Measurements from ENCODE around the gene CXXC4. TPM values are rescaled to one million over a fixed set of nuclear protein-coding genes. Genes with fewer than 3 reads are reported as not detected.

Gene CXXC4
- total RNA-seq, 2 experiments from 2014 or later = 0.03 TPM; not detected in 1

- Histone ChIP-seq H3K9me2 (ENCODE audit: insufficient read depth, low read length) (no peaks in the 10 kb centered on the region), H3K79me2 (ENCODE audit: insufficient read depth, low read depth, low read length) (no peaks in the 10 kb centered on the region), H3K4me2 (ENCODE audit: low read length) (no peak overlapping the region), H3K4me3 (ENCODE audit: low read depth, low read length, poor library complexity, severe bottlenecking) (no peak overlapping the region), H3K36me3 (ENCODE audit: insufficient read depth, low read length) (no peaks in the 10 kb centered on the region), H2AFZ (ENCODE audit: low read length) (no peak overlapping the region), H3K9me3 (ENCODE audit: low read length) (no peaks in the 10 kb centered on the region), H4K20me1 (ENCODE audit: insufficient read depth, low read length) (no peaks in the 10 kb centered on the region), H3K4me1 (ENCODE audit: insufficient read depth, low read length, poor library complexity, severe bottlenecking) (no peaks in the 10 kb centered on the region), H3K27ac (ENCODE audit: low read depth, low read length, poor library complexity, severe bottlenecking) (no peak overlapping the region)
- ChIA-PET POLR2A (interaction anchor here (0.9 kb wide), 1 partner anchor 29 kb away, joined by 5 read pairs; no protein-coding TSS in a partner anchor), CTCF (ENCODE audit: unreplicated experiment) (no interaction called here)
- BruUV-seq (replicated peaks) = no TSS peak
- DNase-seq (ENCODE audit: low spot score) = no peak
- TF ChIP-seq EZH2phosphoT487 (IDR thresholded peaks at IDR 0.05; ENCODE audit: borderline replicate concordance, low read depth, low read length) = no peak
- TF ChIP-seq CTCF (conservative IDR thresholded peaks at IDR 0.05; ENCODE audit: low read length) = no peak
- intact Hi-C loops (cut with micrococcal nuclease; ENCODE audit: unreplicated experiment) = no loop called here
Observed at GRCh38 chr4:104444685-104445084, 50.0 kb downstream of the CXXC4 start.

GRCh38 chr4:104436542-104436941 lies 58.2 kb downstream of the CXXC4 start:
- DNase-seq (ENCODE audit: low spot score) = no peak
- CTCF ChIA-PET (ENCODE audit: unreplicated experiment) = no interaction called here
- Histone ChIP-seq H3K4me3 (ENCODE audit: low read depth, low read length, poor library complexity, severe bottlenecking) (no peak overlapping the region), H3K9me3 (ENCODE audit: low read length) (no peaks in the 10 kb centered on the region), H4K20me1 (ENCODE audit: insufficient read depth, low read length) (no peaks in the 10 kb centered on the region), H3K4me2 (ENCODE audit: low read length) (no peak overlapping the region), H3K4me1 (ENCODE audit: insufficient read depth, low read length, poor library complexity, severe bottlenecking) (no peaks in the 10 kb centered on the region), H3K9me2 (ENCODE audit: insufficient read depth, low read length) (no peaks in the 10 kb centered on the region), H3K36me3 (ENCODE audit: insufficient read depth, low read length) (no peaks in the 10 kb centered on the region), H3K27ac (ENCODE audit: low read depth, low read length, poor library complexity, severe bottlenecking) (no peak overlapping the region), H3K79me2 (ENCODE audit: insufficient read depth, low read depth, low read length) (no peaks in the 10 kb centered on the region), H2AFZ (ENCODE audit: low read length) (no peak overlapping the region)
- intact Hi-C loops (cut with micrococcal nuclease; ENCODE audit: unreplicated experiment) = no loop called here
- TF ChIP-seq EZH2phosphoT487 (IDR thresholded peaks at IDR 0.05; ENCODE audit: borderline replicate concordance, low read depth, low read length) = no peak
- TF ChIP-seq CTCF (conservative IDR thresholded peaks at IDR 0.05; ENCODE audit: low read length) = no peak
- no TSS peak for BruUV-seq (replicated peaks)
- POLR2A ChIA-PET = interaction anchor here (1.0 kb wide), 1 partner anchor 28 kb away, joined by 3 read pairs; no protein-coding TSS in a partner anchor

GRCh38 chr4:104429150-104429741 lies 65.4 kb downstream of the CXXC4 start:
- Histone ChIP-seq H3K4me2 (ENCODE audit: low read length) (no peak overlapping the region), H3K9me2 (ENCODE audit: insufficient read depth, low read length) (no peaks in the 10 kb centered on the region), H3K79me2 (ENCODE audit: insufficient read depth, low read depth, low read length) (no peaks in the 10 kb centered on the region), H3K4me1 (ENCODE audit: insufficient read depth, low read length, poor library complexity, severe bottlenecking) (no peaks in the 10 kb centered on the region), H3K36me3 (ENCODE audit: insufficient read depth, low read length) (no peaks in the 10 kb centered on the region), H4K20me1 (ENCODE audit: insufficient read depth, low read length) (no peaks in the 10 kb centered on the region), H3K4me3 (ENCODE audit: low read depth, low read length, poor library complexity, severe bottlenecking) (no peak overlapping the region), H3K27ac (ENCODE audit: low read depth, low read length, poor library complexity, severe bottlenecking) (no peak overlapping the region), H2AFZ (ENCODE audit: low read length) (no peak overlapping the region), H3K9me3 (ENCODE audit: low read length) (no peaks in the 10 kb centered on the region)
- ChIA-PET POLR2A (interaction anchor here (0.7 kb wide), 1 partner anchor 362 kb away, joined by 3 read pairs; no protein-coding TSS in a partner anchor), CTCF (ENCODE audit: unreplicated experiment) (no interaction called here)
- BruUV-seq (replicated peaks) = no TSS peak
- TF ChIP-seq EZH2phosphoT487 (IDR thresholded peaks at IDR 0.05; ENCODE audit: borderline replicate concordance, low read depth, low read length) (no peak), CTCF (conservative IDR thresholded peaks at IDR 0.05; ENCODE audit: low read length) (no peak)
- intact Hi-C loops (cut with micrococcal nuclease; ENCODE audit: unreplicated experiment) = no loop called here
- no peak for DNase-seq (ENCODE audit: low spot score)
